Measurements from ENCODE around the gene ZAP70.
"Not testable (repeated sequence)": the region's sequence is repeated elsewhere in the genome, so short reads cannot be mapped to it uniquely, and the experiment has no call there.

Gene ZAP70

DNA sequence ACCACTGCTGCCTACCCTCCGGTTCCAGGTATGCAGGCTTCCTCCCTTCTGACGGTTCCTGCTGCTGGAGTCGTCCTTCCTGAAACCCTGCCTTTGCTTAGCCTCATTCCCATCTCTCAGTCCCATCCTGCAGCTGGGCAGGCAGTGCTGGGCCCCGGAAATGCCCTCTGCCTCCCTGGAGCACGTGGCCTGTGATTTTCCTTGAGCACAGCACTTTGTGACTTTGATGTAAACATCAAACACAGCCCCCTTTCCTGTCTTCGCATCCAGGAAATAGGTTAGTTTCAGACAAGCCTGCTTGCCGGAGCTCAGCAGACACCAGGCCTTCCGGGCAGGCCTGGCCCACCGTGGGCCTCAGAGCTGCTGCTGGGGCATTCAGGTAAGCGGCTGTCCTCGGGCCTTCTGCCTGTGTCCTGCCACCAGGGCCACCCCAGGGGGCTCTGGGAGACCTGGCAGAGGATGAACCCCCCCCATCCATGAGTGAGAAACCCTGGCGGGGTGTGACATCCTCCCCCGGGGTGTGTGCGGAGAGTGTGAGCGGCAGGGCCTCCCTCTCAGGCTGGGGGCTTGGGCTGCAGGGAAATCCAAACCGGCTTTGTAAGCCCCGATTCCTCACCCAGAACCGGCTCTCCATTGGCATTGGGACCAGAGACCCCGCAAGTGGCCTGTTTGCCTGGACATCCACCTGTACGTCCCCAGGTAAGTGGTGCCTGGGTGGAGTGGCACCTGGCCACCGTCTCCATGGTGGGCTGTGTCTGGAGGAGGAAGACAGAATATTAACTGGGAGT is at the start of gene ZAP70:
Gene ZAP70, plus strand, starts transcription at position 281 of the 788 bp plus-strand sequence. CDS start 10,461 bp downstream, outside the sequence.
- DNase-seq (ENCODE audit: low read depth) = no peak

DNA sequence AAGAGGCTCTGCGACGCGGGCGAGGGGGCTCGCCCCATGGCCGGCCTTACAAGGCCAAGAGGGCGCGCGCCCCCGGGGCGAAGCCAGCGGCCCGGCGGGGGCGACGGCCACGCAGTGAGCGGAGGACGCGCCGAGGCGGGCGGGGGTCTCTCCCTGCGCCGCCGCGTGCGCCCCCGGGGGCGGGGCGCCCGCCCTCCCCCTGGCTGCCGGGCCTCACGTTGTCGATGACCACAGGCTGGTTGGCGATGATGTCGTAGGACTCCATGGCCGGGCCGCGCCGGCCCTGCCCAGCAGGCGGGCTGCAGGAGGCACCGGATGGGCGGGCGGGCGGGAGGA is 49.8 kb upstream of the ZAP70 start:
- DNase-seq (ENCODE audit: low read depth) = no peak

DNA sequence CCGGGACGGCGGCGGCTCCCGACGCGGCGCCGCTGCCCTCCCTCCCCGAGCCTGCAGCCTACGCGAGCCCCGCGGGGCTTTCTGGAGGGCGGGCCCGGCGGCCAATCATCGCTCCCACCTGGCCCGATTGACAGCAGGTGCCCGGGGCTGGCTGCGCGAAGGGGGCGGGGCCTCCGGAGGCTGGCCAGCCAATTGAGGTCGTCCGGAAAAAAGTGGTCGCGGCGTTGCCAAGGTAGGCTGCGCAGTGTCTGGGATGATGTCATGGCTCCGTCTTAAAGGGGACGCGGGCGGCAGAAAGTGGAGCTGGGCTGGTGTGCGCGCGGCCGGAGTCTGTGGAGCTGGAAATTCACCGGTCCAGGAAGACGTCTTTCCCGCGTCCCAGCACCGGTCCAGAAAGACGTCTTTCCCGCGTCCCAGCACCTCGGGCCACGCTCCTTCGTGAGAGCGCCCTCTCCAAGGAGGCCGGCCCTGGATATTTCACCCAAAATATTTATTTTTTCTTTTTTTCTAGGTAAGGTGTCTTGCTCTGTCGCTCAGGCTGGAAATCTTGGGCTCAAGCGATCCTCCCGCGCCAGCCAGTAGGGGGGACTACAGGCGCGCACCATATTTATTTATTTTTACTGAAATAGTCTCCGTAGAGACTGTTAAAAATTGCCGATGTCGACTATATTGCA is 49.3 kb upstream of the ZAP70 start, which contains the start of gene ACTR1B:
Gene ACTR1B, minus strand, starts transcription at position 83 of the 674 bp plus-strand sequence. CDS start 154 bp downstream, outside the sequence.
- peak; percentile 100 for DNase-seq (ENCODE audit: low read depth)

DNA sequence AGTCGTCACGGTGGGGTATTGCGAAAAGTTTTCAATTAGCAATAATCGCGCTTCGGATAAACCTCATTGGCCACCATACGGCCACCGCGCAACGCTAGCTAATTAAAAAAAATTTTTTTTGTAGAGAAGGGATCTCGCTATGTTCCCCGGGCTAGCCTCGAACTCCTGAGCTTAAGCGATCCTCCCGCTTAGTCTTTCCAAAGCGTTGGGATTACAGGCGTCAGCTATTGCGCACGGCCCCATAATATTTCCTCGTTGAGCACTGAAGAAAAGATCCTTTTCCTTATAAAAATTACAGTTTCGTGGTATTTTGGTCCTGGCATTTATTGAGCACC is 48.8 kb upstream of the ZAP70 start:
- DNase-seq (ENCODE audit: low read depth) = no peak

DNA sequence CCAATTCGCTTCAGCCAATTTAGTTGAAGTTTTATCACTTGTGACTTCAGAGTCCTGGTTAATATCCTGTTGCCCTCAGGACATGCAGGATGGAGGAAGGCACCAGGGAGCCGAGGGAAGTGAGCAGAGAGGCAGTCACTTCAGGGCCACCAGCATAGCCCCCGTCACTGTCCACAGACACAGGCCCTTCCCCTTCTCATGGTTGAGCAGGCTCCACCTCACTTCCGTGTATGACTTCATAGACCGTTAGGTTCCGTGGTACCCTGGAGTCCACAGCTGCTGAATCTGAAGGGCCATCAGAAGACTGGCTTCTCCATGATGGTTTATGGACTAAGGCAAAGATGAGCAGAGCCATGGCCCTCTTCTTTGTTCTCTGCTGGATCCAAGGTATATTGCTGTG is 43.9 kb upstream of the ZAP70 start, which contains the start of gene C2orf92:
Gene C2orf92, plus strand, starts transcription at position 266 of the 400 bp plus-strand sequence. Its CDS starts 76 bp downstream, at position 342.
- no peak for DNase-seq (ENCODE audit: low read depth)

DNA sequence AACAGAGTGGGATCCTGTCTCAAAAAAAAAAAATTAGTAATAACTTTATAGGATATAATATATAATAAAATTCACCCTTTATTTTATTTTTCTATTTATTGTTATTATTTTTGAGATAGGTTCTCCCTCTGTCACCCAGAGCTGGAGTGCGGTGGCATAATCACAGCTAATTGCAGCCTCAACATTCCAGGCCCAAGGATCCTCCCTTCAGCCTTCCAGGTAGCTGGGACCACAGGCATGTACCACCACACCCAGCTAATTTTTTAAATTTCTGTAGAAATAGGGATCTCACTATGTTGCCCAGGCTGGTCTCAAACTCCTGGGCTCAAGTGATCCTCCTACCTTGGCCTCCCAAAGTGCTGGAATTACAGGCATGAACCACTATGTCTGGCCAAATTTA is 42.9 kb upstream of the ZAP70 start:
- DNase-seq (ENCODE audit: low read depth) = no peak

DNA sequence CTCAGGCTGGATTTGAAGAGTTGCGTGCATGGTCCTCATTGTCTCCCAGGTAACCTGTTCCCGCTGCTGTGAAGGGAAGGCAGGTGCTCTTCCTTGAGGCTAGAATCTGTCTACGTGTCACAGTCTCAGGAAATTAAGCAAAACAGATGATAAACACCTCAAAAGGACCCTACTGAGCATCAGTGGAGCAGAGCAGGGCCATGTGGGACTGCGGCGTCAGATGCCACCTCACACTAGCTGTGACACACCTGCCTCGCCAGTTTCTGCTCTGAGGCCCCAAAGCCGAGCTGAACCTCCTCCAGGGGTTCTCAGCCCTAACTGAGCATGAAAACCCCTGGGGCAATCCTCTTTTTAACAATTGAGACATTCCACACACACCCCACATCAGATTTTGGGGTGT is 41.9 kb upstream of the ZAP70 start:
- no peak for DNase-seq (ENCODE audit: low read depth)

DNA sequence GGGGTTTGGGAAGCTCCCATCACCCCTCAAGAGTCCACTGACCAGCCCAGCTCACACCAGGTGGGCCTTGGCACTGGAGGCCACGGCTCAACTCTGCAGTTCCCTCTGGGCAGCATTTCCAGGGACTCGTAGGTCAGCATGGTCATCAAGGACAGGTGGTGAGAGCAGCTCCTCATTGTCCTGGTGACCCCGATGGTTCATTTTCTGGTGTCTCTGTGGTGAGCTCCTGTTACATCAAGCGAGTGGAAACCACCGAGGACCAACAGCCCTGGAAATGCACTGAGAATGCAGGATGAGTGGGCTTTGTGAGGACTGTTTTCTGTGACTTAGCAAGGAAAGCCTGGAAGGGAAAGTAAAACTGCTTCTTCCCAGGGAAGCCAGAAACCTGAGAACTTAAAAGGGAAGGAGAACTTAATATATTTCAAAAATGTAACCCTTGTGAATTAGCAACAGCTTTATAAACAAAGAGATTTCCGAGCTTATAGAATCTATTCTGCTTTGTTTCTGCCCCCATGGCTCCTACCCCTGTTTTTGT is 40.7 kb upstream of the ZAP70 start:
- not testable (repeated sequence) for DNase-seq (ENCODE audit: low read depth)

DNA sequence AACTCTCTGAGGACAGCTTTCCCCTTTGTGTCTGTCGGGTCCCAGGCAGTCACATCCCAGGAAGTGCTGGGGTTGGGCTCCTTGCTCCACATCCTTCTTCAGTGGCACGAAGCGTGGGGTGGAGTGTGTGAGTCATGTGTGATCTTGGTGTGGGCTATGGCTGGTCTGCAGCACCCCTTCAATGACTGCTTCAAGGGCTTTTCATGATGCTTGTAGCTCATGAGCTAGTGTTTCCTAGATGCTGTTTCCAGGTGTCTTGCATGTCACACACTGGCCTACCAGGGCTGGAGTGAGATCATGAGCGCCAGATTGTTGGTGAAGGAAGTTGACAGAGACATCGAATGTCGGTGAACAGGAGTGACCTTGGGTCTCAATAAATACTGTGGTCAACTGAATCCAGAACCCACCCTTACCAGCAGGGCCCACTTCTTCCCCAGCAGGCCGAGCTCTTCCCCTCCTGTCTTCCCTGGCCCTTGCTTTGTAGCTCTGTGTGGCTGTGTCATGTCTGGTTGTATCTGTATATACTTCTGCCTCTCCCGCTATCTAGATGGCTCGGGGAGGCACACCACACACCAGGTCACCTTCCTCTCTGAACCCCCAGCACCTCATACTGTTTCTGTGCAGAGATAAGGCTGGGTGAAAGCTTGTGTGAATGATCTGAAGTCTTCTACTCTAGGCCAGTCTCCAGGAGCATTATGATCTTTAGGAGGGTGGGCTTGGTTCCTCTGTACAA is 40.0 kb upstream of the ZAP70 start:
- no peak for DNase-seq (ENCODE audit: low read depth)

DNA sequence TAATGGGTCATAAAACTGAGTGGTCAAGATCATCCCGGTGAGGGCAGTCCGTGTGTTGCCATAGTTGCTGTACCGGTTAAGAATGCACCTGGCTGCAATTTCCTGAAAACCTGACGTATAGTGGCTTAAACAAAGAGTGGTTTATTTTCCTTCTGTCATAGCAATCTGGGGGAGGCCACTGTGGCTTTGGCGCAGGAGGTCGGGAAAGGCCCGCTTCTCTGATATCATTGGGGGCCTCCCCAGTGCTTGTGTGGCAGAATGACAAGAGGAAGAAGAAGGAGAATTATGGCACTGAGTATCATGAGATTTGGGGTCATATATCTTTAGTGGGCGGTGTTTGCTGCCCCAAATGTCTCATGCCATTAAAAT is 39.5 kb upstream of the ZAP70 start:
- no peak for DNase-seq (ENCODE audit: low read depth)

DNA sequence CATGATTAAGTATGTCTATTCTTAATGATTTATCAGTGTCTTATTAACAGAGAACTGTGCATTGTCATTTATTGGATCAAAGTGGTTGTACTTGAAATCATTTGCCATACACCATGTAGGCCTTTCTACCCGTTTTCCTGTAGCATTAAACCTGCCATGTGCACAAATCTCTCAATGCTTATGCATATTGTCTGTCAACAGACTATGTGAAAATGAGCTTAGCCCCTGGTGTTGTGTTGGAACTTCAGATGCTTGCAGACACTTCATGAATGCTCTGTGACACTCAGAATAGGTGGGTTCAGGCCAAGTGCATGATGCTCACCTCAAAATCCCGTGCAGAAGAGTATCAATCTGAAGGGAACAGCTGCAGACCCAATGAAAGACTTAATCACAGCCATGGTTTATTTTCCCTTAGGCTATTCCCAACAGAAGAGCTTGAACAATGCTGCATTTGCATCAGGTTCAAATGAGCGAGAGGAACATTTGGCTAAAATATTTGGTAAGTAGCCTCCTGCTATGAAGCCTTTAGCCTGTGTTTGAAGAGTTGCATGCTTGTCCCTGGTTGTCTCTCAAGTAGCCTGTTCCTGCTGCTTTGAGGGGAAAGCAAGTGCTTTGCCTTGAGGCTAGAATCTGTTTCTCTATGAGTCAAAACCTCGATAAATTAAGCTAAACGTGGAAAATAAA is 37.8 kb upstream of the ZAP70 start:
- no peak for DNase-seq (ENCODE audit: low read depth)

DNA sequence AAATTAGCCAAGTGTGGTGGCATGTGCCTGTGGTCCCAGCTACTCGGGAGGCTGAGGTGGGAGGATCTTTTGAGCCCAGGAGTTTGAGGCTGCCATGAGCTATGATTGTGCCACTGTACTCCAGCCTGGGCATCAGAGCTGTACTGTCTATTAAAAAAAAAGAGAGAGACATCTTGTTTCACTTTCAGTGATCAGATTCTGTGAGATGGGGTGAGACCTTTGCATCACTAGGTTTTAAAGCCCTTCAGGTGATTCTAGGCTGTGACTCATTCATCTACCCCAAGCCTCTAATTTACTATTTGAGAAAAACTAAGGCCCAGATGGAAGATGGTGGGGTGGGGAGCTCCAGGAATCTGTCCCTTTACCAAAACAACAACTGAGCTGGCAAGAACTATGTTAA is 36.8 kb upstream of the ZAP70 start:
- no peak for DNase-seq (ENCODE audit: low read depth)

DNA sequence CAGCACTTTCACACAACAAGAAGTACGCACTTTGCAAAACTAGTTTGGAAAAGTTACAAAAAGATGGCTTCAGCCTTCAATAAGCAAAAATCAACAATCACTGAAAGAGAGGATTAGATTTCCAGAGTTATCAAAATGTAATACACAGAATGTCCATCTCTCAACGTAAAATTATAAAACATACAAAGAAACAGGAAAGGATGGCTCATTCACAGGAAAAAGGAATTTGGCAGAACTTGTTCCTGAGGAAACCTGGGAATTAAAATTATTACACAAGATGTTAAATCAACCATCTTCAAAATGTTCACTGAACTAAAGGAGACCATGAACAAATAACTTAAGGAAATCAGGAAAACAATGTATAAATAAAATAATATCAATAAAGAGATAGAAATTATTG is 35.9 kb upstream of the ZAP70 start:
- no peak for DNase-seq (ENCODE audit: low read depth)

DNA sequence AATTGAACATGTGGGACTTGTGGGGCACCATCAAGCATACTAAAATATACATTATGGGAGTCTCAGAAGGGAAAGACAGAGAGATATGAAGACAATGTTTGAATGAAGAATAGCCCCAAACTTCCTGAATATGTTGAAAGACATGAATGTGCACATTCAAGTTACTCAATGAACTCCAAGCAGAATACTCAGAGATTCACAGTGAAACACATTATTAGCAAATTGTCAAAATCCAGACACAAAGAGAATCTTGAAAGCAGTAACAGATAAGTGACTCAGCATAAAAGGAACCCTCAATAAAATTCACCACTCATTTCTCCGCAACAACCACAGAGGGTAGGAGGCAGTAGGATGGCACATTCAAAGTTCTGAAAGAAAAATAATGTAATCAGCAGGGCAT is 35.1 kb upstream of the ZAP70 start:
- DNase-seq (ENCODE audit: low read depth) = no peak

DNA sequence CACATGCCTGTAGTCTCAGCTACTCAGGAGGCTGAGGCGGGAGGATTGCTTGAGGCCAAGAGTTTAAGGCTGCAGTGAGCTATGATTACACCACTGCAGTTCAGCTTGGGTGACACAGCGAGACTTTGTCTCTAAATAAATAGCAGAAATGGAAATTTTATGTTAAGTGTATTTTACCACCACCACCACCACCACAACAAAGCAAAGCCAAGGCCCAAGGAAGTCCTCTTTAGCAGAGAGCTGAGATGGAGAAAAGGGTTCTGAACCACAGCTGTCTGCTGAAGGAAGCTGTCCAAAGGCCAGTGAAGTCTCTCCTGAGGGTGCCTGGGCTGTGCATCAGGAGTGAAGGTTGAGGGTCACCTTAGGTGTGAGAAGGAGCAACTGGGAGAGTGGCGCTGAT is 26.1 kb upstream of the ZAP70 start:
- not testable (repeated sequence) for DNase-seq (ENCODE audit: low read depth)

DNA sequence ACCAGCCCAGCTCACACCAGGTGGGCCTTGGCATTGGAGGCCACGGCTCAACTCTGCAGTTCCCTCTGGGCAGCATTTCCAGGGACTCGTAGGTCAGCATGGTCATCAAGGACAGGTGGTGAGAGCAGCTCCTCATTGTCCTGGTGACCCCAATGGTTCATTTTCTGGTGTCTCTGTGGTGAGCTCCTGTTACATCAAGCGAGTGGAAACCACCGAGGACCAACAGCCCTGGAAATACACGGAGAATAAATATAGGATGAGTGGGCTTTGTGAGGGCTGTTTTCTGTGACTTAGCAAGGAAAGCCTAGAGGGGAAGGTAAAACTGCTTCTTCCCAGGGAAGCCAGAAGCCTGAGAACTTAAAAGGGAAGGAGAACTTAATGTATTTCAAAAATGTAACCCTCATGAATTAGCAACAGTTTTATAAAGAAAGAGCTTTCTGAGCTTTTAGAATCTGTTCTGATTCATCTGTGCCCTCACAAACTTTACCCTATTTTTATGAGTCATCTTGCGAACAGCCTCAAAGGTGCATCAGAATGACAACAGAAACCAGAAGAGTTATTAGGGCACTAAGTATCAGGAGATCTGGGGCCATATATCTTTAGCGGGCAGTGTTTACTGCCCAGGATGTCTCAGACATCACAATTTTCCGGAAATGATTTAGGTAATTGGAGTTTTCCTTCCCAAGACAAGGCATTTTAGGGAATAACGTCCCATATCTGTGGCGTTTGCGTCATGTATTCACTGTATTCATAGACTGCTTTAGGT is 25.1 kb upstream of the ZAP70 start:
- DNase-seq (ENCODE audit: low read depth) = no peak

DNA sequence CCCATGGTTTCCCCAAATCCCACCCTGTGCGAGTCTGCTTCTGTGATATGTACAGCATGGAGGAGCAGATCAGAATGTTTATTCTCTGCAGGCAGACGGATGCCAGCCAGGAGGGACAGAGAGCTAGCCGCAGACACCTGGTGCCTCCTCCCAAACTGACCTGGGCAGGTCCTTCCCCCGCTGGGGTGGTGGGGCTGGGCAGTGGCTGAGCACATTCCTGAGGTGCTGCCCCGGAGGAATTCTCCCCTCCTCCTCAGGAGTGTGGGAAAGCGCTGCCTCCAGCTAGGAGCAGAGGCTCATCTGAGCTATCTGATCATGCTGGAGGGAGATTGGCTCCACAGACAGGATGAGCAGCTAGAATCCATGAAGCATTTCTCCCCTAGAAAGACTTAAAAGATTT is 22.2 kb upstream of the ZAP70 start:
- no peak for DNase-seq (ENCODE audit: low read depth)

DNA sequence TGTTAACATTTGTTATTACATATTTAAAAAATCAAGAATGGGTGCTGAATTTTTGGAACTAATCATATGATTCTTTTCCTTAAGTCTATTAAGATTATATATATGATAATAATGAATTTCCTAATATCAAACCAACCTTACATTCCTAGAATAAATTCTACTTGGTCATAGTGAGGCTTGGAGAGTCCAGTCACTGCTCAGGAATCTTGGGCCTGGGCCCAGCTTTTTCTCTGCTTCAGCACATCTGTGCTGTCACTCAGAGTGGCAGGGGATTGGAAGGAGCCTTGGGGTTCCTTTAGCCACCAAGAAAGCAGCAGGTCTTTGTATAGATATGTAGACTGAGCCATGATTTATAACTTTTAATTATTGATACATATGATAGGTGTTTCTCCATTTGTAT is 19.9 kb upstream of the ZAP70 start:
- peak; percentile 39 for DNase-seq (ENCODE audit: low read depth)

DNA sequence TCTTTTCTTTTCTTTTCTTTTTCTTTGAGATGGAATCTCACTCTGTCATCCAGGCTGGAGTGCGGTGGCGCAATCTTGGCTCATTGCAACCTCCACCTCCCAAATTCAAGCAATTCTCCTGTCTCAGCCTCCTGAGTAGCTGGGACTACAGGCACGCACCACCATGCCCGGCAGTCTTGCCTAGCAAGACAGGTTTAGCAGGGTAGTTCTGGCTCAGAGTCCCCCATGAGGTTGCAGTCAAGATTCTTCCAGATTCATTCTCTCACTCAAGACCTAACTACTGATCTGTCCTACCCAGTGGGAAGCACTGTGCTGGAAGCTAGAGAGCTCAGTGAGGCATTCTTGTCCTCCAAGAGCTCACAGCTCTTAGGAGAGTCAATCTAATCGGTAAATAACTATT is 17.6 kb upstream of the ZAP70 start:
- no peak for DNase-seq (ENCODE audit: low read depth)

DNA sequence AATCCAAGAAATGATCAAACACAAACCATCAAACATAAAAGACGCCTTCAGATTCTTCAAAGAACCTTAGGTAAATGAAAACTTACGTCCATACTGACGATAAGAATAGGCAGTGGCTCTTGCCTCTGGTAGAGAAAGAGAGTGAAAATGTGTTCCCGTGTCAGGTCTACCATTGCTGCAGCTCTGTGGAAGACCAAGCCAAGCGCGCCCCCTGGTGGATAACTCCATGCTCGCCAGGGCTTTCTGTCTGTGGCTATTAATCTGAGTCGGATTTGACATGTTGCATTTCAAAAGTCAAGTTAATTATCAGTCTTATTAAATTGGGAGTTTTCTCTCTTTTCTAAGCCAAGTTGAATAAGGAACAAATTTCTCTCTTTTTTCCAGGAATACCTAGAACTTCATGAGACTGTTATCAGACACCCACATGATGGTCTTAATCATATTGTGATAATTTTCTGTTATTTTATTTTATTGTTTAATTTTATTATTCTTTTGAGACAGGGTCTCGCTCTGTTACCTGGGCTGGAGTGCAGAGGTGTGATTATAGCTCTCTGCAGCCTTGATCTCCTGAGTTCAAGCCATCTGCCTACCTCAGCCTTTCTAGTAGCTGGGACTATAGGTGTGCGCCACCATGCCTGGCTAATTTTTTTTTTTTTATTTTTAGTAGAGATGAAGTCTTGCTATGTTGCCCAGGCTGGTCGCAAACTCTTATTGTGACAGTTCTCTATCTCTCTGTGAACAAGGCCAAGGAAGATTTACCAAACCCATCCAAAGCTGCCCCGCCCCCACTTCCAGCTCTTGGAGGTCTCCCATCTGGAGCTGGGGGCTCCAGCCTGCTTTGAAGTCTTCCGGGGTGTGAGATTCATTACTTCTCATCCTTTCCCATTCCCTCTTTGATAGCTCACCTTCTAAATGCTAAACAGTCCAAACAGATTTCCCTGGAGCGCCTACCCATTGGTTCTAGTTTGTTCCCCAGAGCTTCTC is 15.8 kb upstream of the ZAP70 start:
- DNase-seq (ENCODE audit: low read depth) = peak; percentile 85

All from HS-5 (cell line).